H9 (cell line): ENCODE results near the gene MS4A14. TPM values are rescaled to one million over a fixed set of nuclear protein-coding genes. Genes with fewer than 3 reads are reported as not detected.

Experiments
- DNase-seq: peaks from one replicate; pipeline ENCODE4 v3.0.0-alpha.2; 2017
- H2AFZ ChIP-seq: one replicate; pipeline ENCODE4 v1.6.1; 2013; ENCODE audit warnings: mild to moderate bottlenecking, low read length, control low read depth, moderate library complexity
- H2AK5ac ChIP-seq: 2 replicates; pipeline ENCODE4 v1.6.1; 2013; ENCODE audit warnings: low read length, control low read depth, mixed read lengths; ENCODE audit not compliant: insufficient read length
- H2BK120ac ChIP-seq: one replicate; pipeline ENCODE4 v1.6.1; 2013; ENCODE audit warnings: low read depth, mild to moderate bottlenecking, low read length, control low read depth, inconsistent platforms; ENCODE audit not compliant: poor library complexity, severe bottlenecking
- H2BK12ac ChIP-seq: 2 replicates; pipeline ENCODE4 v1.6.1; 2013; ENCODE audit warnings: low read length, control low read depth, mixed read lengths, low read depth; ENCODE audit not compliant: insufficient read length
- H2BK15ac ChIP-seq: 2 replicates; pipeline ENCODE4 v1.6.1; 2013; ENCODE audit warnings: low read depth, low read length, control low read depth
- H2BK20ac ChIP-seq: one replicate; pipeline ENCODE4 v1.6.1; 2013; ENCODE audit warnings: low read depth, mild to moderate bottlenecking, low read length, control low read depth, inconsistent platforms; ENCODE audit not compliant: poor library complexity, severe bottlenecking
- H2BK5ac ChIP-seq: 2 replicates; pipeline ENCODE4 v1.6.1; 2013; ENCODE audit warnings: low read length, control low read depth, mixed read lengths; ENCODE audit not compliant: insufficient read length
- H3K14ac ChIP-seq: 2 replicates; pipeline ENCODE4 v1.6.1; 2013; ENCODE audit warnings: low read length, control low read depth; ENCODE audit not compliant: insufficient read depth
- H3K18ac ChIP-seq: 2 replicates; pipeline ENCODE4 v1.6.1; 2013; ENCODE audit warnings: low read depth, mild to moderate bottlenecking, mixed read lengths, low read length, control low read depth; ENCODE audit not compliant: insufficient read length
- H3K23ac ChIP-seq: 2 replicates; pipeline ENCODE4 v1.6.1; 2013; ENCODE audit warnings: low read length, control low read depth, mixed read lengths, low read depth; ENCODE audit not compliant: insufficient read length
- H3K23me2 ChIP-seq: 2 replicates; pipeline ENCODE4 v1.6.1; 2013; ENCODE audit warnings: low read depth, mild to moderate bottlenecking, mixed read lengths, low read length, control low read depth; ENCODE audit not compliant: insufficient read length, poor library complexity, severe bottlenecking
- H3K27ac ChIP-seq: 2 replicates; pipeline ENCODE4 v1.5.1; 2013; ENCODE audit warnings: low read length, control low read depth, mixed read lengths, low read depth; ENCODE audit not compliant: insufficient read length
- H3K27me3 ChIP-seq: 2 replicates; pipeline ENCODE4 v1.6.1; 2013; ENCODE audit warnings: low read length, control low read depth, inconsistent platforms; ENCODE audit not compliant: insufficient read depth
- H3K4ac ChIP-seq: 2 replicates; pipeline ENCODE4 v1.6.1; 2013; ENCODE audit warnings: low read depth, mild to moderate bottlenecking, control low read depth, inconsistent platforms, low read length, moderate library complexity
- H3K4me1 ChIP-seq: 2 replicates; pipeline ENCODE4 v1.6.1; 2013; ENCODE audit warnings: low read length, control low read depth, inconsistent platforms; ENCODE audit not compliant: insufficient read depth
- H3K4me2 ChIP-seq: 2 replicates; pipeline ENCODE4 v1.6.1; 2013; ENCODE audit warnings: low read length, control low read depth, mixed read lengths; ENCODE audit not compliant: insufficient read length, insufficient read depth
- H3K56ac ChIP-seq: 2 replicates; pipeline ENCODE4 v1.6.1; 2013; ENCODE audit warnings: low read depth, mild to moderate bottlenecking, mixed read lengths, low read length, control low read depth; ENCODE audit not compliant: insufficient read length
- H3K79me1 ChIP-seq: 2 replicates; pipeline ENCODE4 v1.6.1; 2013; ENCODE audit warnings: low read depth, mild to moderate bottlenecking, moderate library complexity, low read length, control low read depth, inconsistent platforms; ENCODE audit not compliant: insufficient read depth, poor library complexity, severe bottlenecking
- H3K79me2 ChIP-seq: 2 replicates; pipeline ENCODE4 v1.6.1; 2013; ENCODE audit warnings: low read length, control low read depth, inconsistent platforms; ENCODE audit not compliant: insufficient read depth
- H3K9ac ChIP-seq: 2 replicates; pipeline ENCODE4 v1.6.1; 2013; ENCODE audit warnings: low read length, control low read depth, mixed read lengths; ENCODE audit not compliant: insufficient read length; ENCODE audit errors: extremely low read depth
- H3K9me3 ChIP-seq: one replicate; pipeline ENCODE4 v1.6.1; 2013; ENCODE audit warnings: low read depth, low read length, inconsistent platforms; ENCODE audit not compliant: control insufficient read depth
- H3T11ph ChIP-seq: one replicate; pipeline ENCODE4 v1.6.1; 2013; ENCODE audit warnings: mild to moderate bottlenecking, low read length, control low read depth, inconsistent platforms
- H4K20me1 ChIP-seq: one replicate; pipeline ENCODE4 v1.6.1; 2013; ENCODE audit not compliant: control insufficient read depth, insufficient read length, insufficient read depth
- H4K5ac ChIP-seq: 2 replicates; pipeline ENCODE4 v1.6.1; 2013; ENCODE audit warnings: low read depth, mild to moderate bottlenecking, mixed read lengths, low read length, control low read depth; ENCODE audit not compliant: insufficient read length
- H4K8ac ChIP-seq: replicated peaks from 2 replicates; pipeline ENCODE4 v1.6.1; 2013; ENCODE audit warnings: low read length, control low read depth, mixed read lengths, low read depth; ENCODE audit not compliant: insufficient read length
- H4K91ac ChIP-seq: 2 replicates; pipeline ENCODE4 v1.6.1; 2013; ENCODE audit warnings: low read depth, mild to moderate bottlenecking, moderate library complexity, mixed read lengths, low read length, control low read depth; ENCODE audit not compliant: insufficient read length
- H3K27ac Mint-ChIP-seq, 3 experiments: 2 replicates in 2 of 3; 3 replicates in 1 of 3; pipeline ENCODE4 v1.8.0; 2020 to 2021; ENCODE audit warnings: mixed read lengths in 3 of 3, mild to moderate bottlenecking in 1 of 3, moderate library complexity in 1 of 3
- H3K27me3 Mint-ChIP-seq: 2 replicates; pipeline ENCODE4 v1.8.0; 2021; ENCODE audit warnings: low read depth, mild to moderate bottlenecking, moderate library complexity, mixed read lengths
- H3K36me3 Mint-ChIP-seq, 3 experiments: 2 replicates in 2 of 3; 3 replicates in 1 of 3; pipeline ENCODE4 v1.8.0; 2020 to 2021; ENCODE audit warnings: low read depth in 3 of 3, mixed read lengths in 3 of 3; ENCODE audit not compliant: insufficient read depth in 1 of 3
- H3K4me1 Mint-ChIP-seq, 2 experiments: 2 replicates each; pipeline ENCODE4 v1.8.0; 2020; ENCODE audit warnings: mixed read lengths in 2 of 2
- H3K4me3 Mint-ChIP-seq, 2 experiments: 2 replicates in 1 of 2; 3 replicates in 1 of 2; pipeline ENCODE4 v1.8.0; 2020 to 2021; ENCODE audit warnings: mild to moderate bottlenecking in 2 of 2, mixed read lengths in 2 of 2, moderate library complexity in 1 of 2
- H3K9me3 Mint-ChIP-seq, 2 experiments: 2 replicates in 1 of 2; 3 replicates in 1 of 2; pipeline ENCODE4 v1.8.0; 2020; ENCODE audit warnings: mild to moderate bottlenecking in 2 of 2, mixed read lengths in 2 of 2, moderate library complexity in 1 of 2
- CTCF ChIP-seq: fragments of 200-600 bp; sonication (generic); conservative IDR thresholded peaks from 3 replicates; pipeline ENCODE4 v1.8.0; 2021; ENCODE audit warnings: antibody characterized with exemption, mild to moderate bottlenecking
- WGBS: extraction: QIAGEN DNeasy Blood & Tissue Kit; methylation state at CpG from one replicate; pipeline ENCODE4 v1.1.7; 2013; ENCODE audit warnings: missing lambda C conversion rate, low lambda C conversion rate, mixed read lengths; ENCODE audit not compliant: insufficient read length; ENCODE audit errors: extremely low coverage; 5-methylcytosine and 5-hydroxymethylcytosine counted together
- total RNA-seq: library from RNA; stranded (reverse); gene quantifications from 2 replicates; pipeline ENCODE4 v1.2.1, GENCODE V29; 2021

Gene MS4A14
- total RNA-seq, 1 experiment from 2014 or later = not detected

GRCh38 chr11:60371386-60371785, 24.9 kb upstream of the MS4A14 start:
- no peak overlapping the region for H2BK15ac ChIP-seq
- no CpG with 5 or more reads among the region's 3 CpGs for WGBS
- H3K79me1 ChIP-seq = no peaks in the 10 kb centered on the region
- no peak overlapping the region for H3T11ph ChIP-seq
- H3K27ac ChIP-seq = no peak overlapping the region
- H2AK5ac ChIP-seq = no peak overlapping the region
- H4K91ac ChIP-seq = no peak overlapping the region
- H2BK120ac ChIP-seq = no peak overlapping the region
- H3K9me3 Mint-ChIP-seq = peaks cover 5 to 6% of the 10 kb centered on the region in 2 experiments; a peak in 4 of 5 replicates
- H3K4me3 Mint-ChIP-seq = no peak overlapping the region
- H4K8ac ChIP-seq = no peak overlapping the region
- H4K20me1 ChIP-seq = no peaks in the 10 kb centered on the region
- H3K14ac ChIP-seq = no peak overlapping the region
- H2BK5ac ChIP-seq = no peak overlapping the region
- H3K4ac ChIP-seq = no peak overlapping the region
- no peak overlapping the region for H3K23ac ChIP-seq
- peaks cover 2 to 18% (median 8%) of the 10 kb centered on the region in 3 experiments; a peak in 4 of 7 replicates for H3K36me3 Mint-ChIP-seq
- DNase-seq = no peak
- H3K79me2 ChIP-seq = no peaks in the 10 kb centered on the region
- no peaks in the 10 kb centered on the region for H3K4me1 ChIP-seq
- H4K5ac ChIP-seq = no peak overlapping the region
- H2BK20ac ChIP-seq = no peak overlapping the region
- no peak overlapping the region for H3K56ac ChIP-seq
- no peaks in the 10 kb centered on the region for H3K23me2 ChIP-seq
- peaks cover 17 to 35% of the 10 kb centered on the region in 2 experiments for H3K4me1 Mint-ChIP-seq
- TF ChIP-seq CTCF = no peak
- no peak overlapping the region for H2AFZ ChIP-seq
- H3K4me2 ChIP-seq = no peak overlapping the region
- H2BK12ac ChIP-seq = no peak overlapping the region
- no peak overlapping the region for H3K9ac ChIP-seq
- no peaks in the 10 kb centered on the region for H3K9me3 ChIP-seq
- H3K27me3 Mint-ChIP-seq = no peaks in the 10 kb centered on the region; the same call in 1 of the 2 replicates
- H3K18ac ChIP-seq = no peak overlapping the region
- no peak overlapping the region for H3K27ac Mint-ChIP-seq
- no peaks in the 10 kb centered on the region for H3K27me3 ChIP-seq
